ENCODE measurements around the gene UBE3C.

GRCh38 chr7:157281221-157281998, 142.7 kb downstream of the UBE3C start:
- no peak for TF ChIP-seq CTCF (IDR thresholded peaks at IDR 0.05)
- no peak for TF ChIP-seq POLR2A (IDR thresholded peaks at IDR 0.05)
- no peak for TF ChIP-seq POLR2AphosphoS5 (IDR thresholded peaks at IDR 0.05)
- no peak for TF ChIP-seq EP300 (IDR thresholded peaks at IDR 0.05)

Measured in gastroesophageal sphincter (tissue), 3 donors.